OCI-LY7 (cell line): Measurements from ENCODE around the gene IPO11. TPM values are rescaled to one million over a fixed set of nuclear protein-coding genes. Genes with fewer than 3 reads are reported as not detected.

ENCODE experiments used
- BruUV-seq: library from RNA; stranded (reverse); fragments of 400-500 nt; replicated peaks from 2 replicates; lab custom pipeline; 2021; lab: Mats Ljungman, UMichigan
- CTCF ChIA-PET: fragments of 300-600 bp; sonication (Branson Sonifier 250); formaldehyde crosslinking; loops from one replicate; lab custom pipeline; 2022; ENCODE audit warnings: antibody characterized with exemption; ENCODE audit not compliant: unreplicated experiment; lab: Charles Lee
- POLR2A ChIA-PET: fragments of 300-600 bp; sonication (Branson Sonifier 250); formaldehyde crosslinking; loops from one replicate; lab custom pipeline; 2022; ENCODE audit warnings: antibody characterized with exemption; lab: Charles Lee
- DNase-seq: peaks from one replicate; pipeline ENCODE4 v3.0.0-alpha.2; 2015; ENCODE audit warnings: low spot score
- H2AFZ ChIP-seq: fragments of 200-600 bp; sonication (generic), shearing (Covaris generic); 2 replicates; pipeline ENCODE4 v1.6.1; 2014; ENCODE audit warnings: mild to moderate bottlenecking, antibody characterized with exemption, low read length, moderate library complexity
- H3K27ac ChIP-seq: fragments of 200-600 bp; sonication (generic); 2 replicates; pipeline ENCODE4 v1.5.1; 2014; ENCODE audit warnings: mixed run types, low read depth, mild to moderate bottlenecking, moderate library complexity, low read length, inconsistent platforms; ENCODE audit not compliant: poor library complexity, severe bottlenecking
- H3K36me3 ChIP-seq: fragments of 200-600 bp; sonication (generic); 2 replicates; pipeline ENCODE4 v1.6.1; 2014; ENCODE audit warnings: mild to moderate bottlenecking, antibody characterized with exemption, low read length, moderate library complexity, mixed read lengths; ENCODE audit not compliant: insufficient read depth
- H3K4me1 ChIP-seq: fragments of 200-600 bp; sonication (generic); 2 replicates; pipeline ENCODE4 v1.5.1; 2014; ENCODE audit warnings: mild to moderate bottlenecking, low read length; ENCODE audit not compliant: insufficient read depth, poor library complexity, severe bottlenecking
- H3K4me2 ChIP-seq: fragments of 200-600 bp; sonication (generic); 2 replicates; pipeline ENCODE4 v1.6.1; 2014; ENCODE audit warnings: mild to moderate bottlenecking, low read length
- H3K4me3 ChIP-seq: fragments of 200-600 bp; sonication (generic); 2 replicates; pipeline ENCODE4 v1.5.1; 2014; ENCODE audit warnings: mild to moderate bottlenecking, low read depth, low read length; ENCODE audit not compliant: poor library complexity, severe bottlenecking
- H3K79me2 ChIP-seq: fragments of 200-600 bp; sonication (generic); 2 replicates; pipeline ENCODE4 v1.6.1; 2016; ENCODE audit warnings: low read depth, mild to moderate bottlenecking, low read length, moderate library complexity, mixed read lengths; ENCODE audit not compliant: insufficient read depth
- H3K9me2 ChIP-seq: fragments of 200-600 bp; sonication (generic); 2 replicates; pipeline ENCODE4 v1.6.1; 2016; ENCODE audit warnings: mild to moderate bottlenecking, low read length, mixed read lengths; ENCODE audit not compliant: insufficient read depth
- H3K9me3 ChIP-seq: fragments of 200-600 bp; sonication (generic); 2 replicates; pipeline ENCODE4 v1.6.1; 2014; ENCODE audit warnings: mild to moderate bottlenecking, mixed run types, low read length, mixed read lengths
- H4K20me1 ChIP-seq: fragments of 200-600 bp; sonication (generic); 2 replicates; pipeline ENCODE4 v1.6.1; 2014; ENCODE audit warnings: mild to moderate bottlenecking, antibody characterized with exemption, low read length, moderate library complexity, mixed read lengths; ENCODE audit not compliant: insufficient read depth
- CTCF ChIP-seq: fragments of 200-600 bp; sonication (generic); conservative IDR thresholded peaks from 2 replicates; pipeline ENCODE4 v1.5.1; 2014; ENCODE audit warnings: mild to moderate bottlenecking, antibody characterized with exemption, low read length, moderate library complexity, mixed read lengths
- EZH2phosphoT487 ChIP-seq: fragments of 200-600 bp; sonication (generic); IDR thresholded peaks from 2 replicates; pipeline ENCODE4 v1.6.1; 2018; ENCODE audit warnings: low read depth, borderline replicate concordance, mild to moderate bottlenecking, mixed run types, antibody characterized with exemption, low read length, moderate library complexity, mixed read lengths
- intact Hi-C: fragments of 100-400 bp; cut with micrococcal nuclease; formaldehyde crosslinking; loops from one replicate; pipeline ENCODE4 v1.10.0; 2022; ENCODE audit not compliant: unreplicated experiment
- total RNA-seq, 2 experiments: library from RNA; depleted of rRNA in 1 of 2; stranded (reverse); fragments of >200 nt in 1 of 2; shearing (Covaris generic) in 1 of 2; gene quantifications; 2 replicates each; pipeline ENCODE4 v1.2.3, GENCODE V29; 2014 to 2022

IPO11 gene
- total RNA-seq, 2 experiments from 2014 or later = 26.1 to 59.9 TPM

GRCh38 chr5:62596096-62596495 is 183.5 kb downstream of the IPO11 start:
- BruUV-seq = no TSS peak
- no peak for TF ChIP-seq EZH2phosphoT487
- no peak for TF ChIP-seq CTCF
- POLR2A ChIA-PET = interaction anchor here (1.5 kb wide), 1 partner anchor 9 kb away, joined by 6 read pairs; no protein-coding TSS in a partner anchor
- DNase-seq = no peak
- intact Hi-C loops = no loop called here
- no peaks in the 10 kb centered on the region for H3K79me2 ChIP-seq
- H3K4me1 ChIP-seq = no peaks in the 10 kb centered on the region
- no peaks in the 10 kb centered on the region for H3K9me3 ChIP-seq
- H3K4me3 ChIP-seq = no peak overlapping the region
- H4K20me1 ChIP-seq = no peaks in the 10 kb centered on the region
- peaks cover 46% of the 10 kb centered on the region for H3K36me3 ChIP-seq
- H3K9me2 ChIP-seq = no peaks in the 10 kb centered on the region
- no peak overlapping the region for H2AFZ ChIP-seq
- CTCF ChIA-PET = no interaction called here
- H3K27ac ChIP-seq = no peak overlapping the region
- no peak overlapping the region for H3K4me2 ChIP-seq

DNA sequence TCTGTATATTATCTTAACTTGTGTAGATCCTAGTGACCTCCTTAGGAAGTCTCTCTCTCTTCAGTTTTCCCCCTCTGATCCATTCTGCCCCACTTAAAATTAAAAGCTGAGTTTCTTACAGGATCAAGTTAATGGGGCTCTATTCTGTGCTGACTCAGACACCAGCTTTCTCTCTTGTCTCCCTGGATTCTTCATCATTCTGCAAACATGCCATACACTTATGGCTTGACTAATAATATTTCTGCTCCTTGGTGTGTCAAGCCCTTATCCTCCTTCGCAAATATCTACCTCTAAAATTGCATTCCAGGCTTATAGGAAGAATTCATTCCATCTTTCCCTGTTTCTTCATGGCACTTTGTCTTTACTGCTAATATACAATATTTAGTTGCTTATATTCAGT is 184.1 kb downstream of the IPO11 start:
- intact Hi-C loops = no loop called here
- BruUV-seq = no TSS peak
- Histone ChIP-seq H3K27ac (no peak overlapping the region), H4K20me1 (no peaks in the 10 kb centered on the region), H3K9me2 (no peaks in the 10 kb centered on the region), H3K9me3 (no peaks in the 10 kb centered on the region), H3K36me3 (peaks cover 41% of the 10 kb centered on the region), H2AFZ (no peak overlapping the region), H3K79me2 (no peaks in the 10 kb centered on the region), H3K4me3 (no peak overlapping the region), H3K4me1 (no peaks in the 10 kb centered on the region), H3K4me2 (no peak overlapping the region)
- TF ChIP-seq CTCF (no peak), EZH2phosphoT487 (no peak)
- CTCF ChIA-PET = no interaction called here
- DNase-seq = no peak
- POLR2A ChIA-PET = interaction anchor here (0.6 to 1.5 kb wide), 2 partner anchors 9 to 104 kb away, joined by 6 read pairs; no protein-coding TSS in a partner anchor

GRCh38 chr5:62597314-62597713 is 184.8 kb downstream of the IPO11 start:
- intact Hi-C loops = no loop called here
- TF ChIP-seq EZH2phosphoT487 = no peak
- TF ChIP-seq CTCF = no peak
- ChIA-PET POLR2A (interaction anchor here (1.5 kb wide), 1 partner anchor 8 kb away, joined by 6 read pairs; no protein-coding TSS in a partner anchor), CTCF (no interaction called here)
- Histone ChIP-seq H3K36me3 (peaks cover 35% of the 10 kb centered on the region), H3K4me3 (no peak overlapping the region), H4K20me1 (no peaks in the 10 kb centered on the region), H3K4me1 (no peaks in the 10 kb centered on the region), H2AFZ (no peak overlapping the region), H3K79me2 (no peaks in the 10 kb centered on the region), H3K9me2 (no peaks in the 10 kb centered on the region), H3K27ac (no peak overlapping the region), H3K4me2 (no peak overlapping the region), H3K9me3 (no peaks in the 10 kb centered on the region)
- BruUV-seq = no TSS peak
- DNase-seq = no peak
